Measurements from ENCODE around the gene MRPL41.
"Not testable (repeated sequence)": the region's sequence is repeated elsewhere in the genome, so short reads cannot be mapped to it uniquely, and the experiment has no call there.

The MRPL41 gene

GRCh38 chr9:137588311-137588710, 36.6 kb downstream of the MRPL41 start:
- DNase-seq: no peak

- DNase-seq: no peak
Observed at GRCh38 chr9:137588891-137589290, 37.2 kb downstream of the MRPL41 start.

GRCh38 chr9:137589441-137590122, 37.9 kb downstream of the MRPL41 start:
- DNase-seq: no peak

GRCh38 chr9:137590123-137590468, 38.4 kb downstream of the MRPL41 start:
- no peak for DNase-seq

GRCh38 chr9:137590469-137591383, 39.0 kb downstream of the MRPL41 start, which contains the start of gene ZMYND19:
ZMYND19 (minus strand) TSS chr9:137590512; CDS start chr9:137590263, 249 bp downstream.
- DNase-seq: peak; percentile 70 to 77

GRCh38 chr9:137592767-137593166, 41.1 kb downstream of the MRPL41 start:
- peak; percentile 43 to 55 for DNase-seq

- DNase-seq: no peak
Observed at GRCh38 chr9:137593176-137593575, 41.5 kb downstream of the MRPL41 start.

- not testable (repeated sequence) for DNase-seq
Observed at GRCh38 chr9:137596577-137596976, 44.9 kb downstream of the MRPL41 start.

- DNase-seq: no peak
Observed at GRCh38 chr9:137598943-137599342, 47.3 kb downstream of the MRPL41 start.
